OCI-LY3 (cell line): Measurements from ENCODE around the gene TSPO2.

Experiments used
- EZH2phosphoT487 ChIP-seq: fragments of 200-600 bp; shearing (Covaris generic); IDR thresholded peaks from 2 replicates; pipeline ENCODE4 v1.6.1; 2018; ENCODE audit warnings: antibody characterized with exemption, mixed run types, low read depth
- TF ChIP-seq, protein P1 (sequence below): fragments of 200-600, 300-600 bp; sonication (generic); IDR thresholded peaks from 2 replicates; pipeline ENCODE4 v1.5.1; 2014; ENCODE audit warnings: antibody characterized with exemption, low read length, low read depth

DNA sequence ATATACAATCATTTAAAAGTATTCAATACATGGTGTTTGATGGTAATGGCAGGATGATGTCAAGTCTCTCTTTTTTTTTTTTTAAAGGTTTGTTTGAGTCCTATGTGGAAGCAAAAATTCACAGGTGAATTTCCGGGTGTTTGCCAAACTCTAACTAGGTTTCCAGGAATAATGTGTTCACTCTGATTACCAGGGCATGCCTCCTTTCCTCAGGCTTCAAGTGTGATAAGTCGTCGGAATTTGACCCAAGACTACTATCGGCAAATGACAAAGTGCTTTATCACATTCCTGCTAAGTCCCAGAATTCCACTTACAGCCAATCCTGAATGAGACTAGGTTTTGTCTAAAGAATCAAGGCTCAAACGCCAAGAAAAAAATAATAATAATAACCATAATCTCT, 22.6 kb downstream of the TSPO2 start:
- TF ChIP-seq, protein P1, sequence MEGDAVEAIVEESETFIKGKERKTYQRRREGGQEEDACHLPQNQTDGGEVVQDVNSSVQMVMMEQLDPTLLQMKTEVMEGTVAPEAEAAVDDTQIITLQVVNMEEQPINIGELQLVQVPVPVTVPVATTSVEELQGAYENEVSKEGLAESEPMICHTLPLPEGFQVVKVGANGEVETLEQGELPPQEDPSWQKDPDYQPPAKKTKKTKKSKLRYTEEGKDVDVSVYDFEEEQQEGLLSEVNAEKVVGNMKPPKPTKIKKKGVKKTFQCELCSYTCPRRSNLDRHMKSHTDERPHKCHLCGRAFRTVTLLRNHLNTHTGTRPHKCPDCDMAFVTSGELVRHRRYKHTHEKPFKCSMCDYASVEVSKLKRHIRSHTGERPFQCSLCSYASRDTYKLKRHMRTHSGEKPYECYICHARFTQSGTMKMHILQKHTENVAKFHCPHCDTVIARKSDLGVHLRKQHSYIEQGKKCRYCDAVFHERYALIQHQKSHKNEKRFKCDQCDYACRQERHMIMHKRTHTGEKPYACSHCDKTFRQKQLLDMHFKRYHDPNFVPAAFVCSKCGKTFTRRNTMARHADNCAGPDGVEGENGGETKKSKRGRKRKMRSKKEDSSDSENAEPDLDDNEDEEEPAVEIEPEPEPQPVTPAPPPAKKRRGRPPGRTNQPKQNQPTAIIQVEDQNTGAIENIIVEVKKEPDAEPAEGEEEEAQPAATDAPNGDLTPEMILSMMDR: no peak
- TF ChIP-seq EZH2phosphoT487: no peak
